SU-DHL-6 (cell line): ENCODE results near the gene PPP1R9B.
A peak's percentile ranks its signal among the peaks of the same experiment; 100 is the strongest.

ENCODE experiments used
- H2AFZ ChIP-seq: fragments of 200-600 bp; sonication (generic); 2 replicates; pipeline ENCODE4 v1.6.1; 2014; ENCODE audit warnings: low read depth, mild to moderate bottlenecking, moderate library complexity, mixed read lengths, antibody characterized with exemption, low read length; ENCODE audit not compliant: severe bottlenecking
- H3F3A ChIP-seq: fragments of 200-600 bp; shearing (Covaris generic); 2 replicates; pipeline ENCODE4 v1.6.0; 2016; ENCODE audit warnings: antibody characterized with exemption, mild to moderate bottlenecking; ENCODE audit not compliant: insufficient read depth
- H3K27ac ChIP-seq: fragments of 200-600 bp; sonication (generic); 2 replicates; pipeline ENCODE4 v1.5.1; 2016; ENCODE audit warnings: low read depth, mild to moderate bottlenecking, low read length, moderate library complexity, mixed read lengths
- H3K27me3 ChIP-seq: fragments of 200-600 bp; sonication (generic), shearing (Covaris generic); 2 replicates; pipeline ENCODE4 v1.6.0; 2014; ENCODE audit warnings: mild to moderate bottlenecking, low read length
- H3K36me3 ChIP-seq: fragments of 200-600 bp; sonication (generic); 2 replicates; pipeline ENCODE4 v1.6.1; 2014; ENCODE audit warnings: mild to moderate bottlenecking, low read length, mixed read lengths
- H3K4me2 ChIP-seq: fragments of 300-600, 200-600 bp; shearing (Covaris generic), sonication (generic); 2 replicates; pipeline ENCODE4 v1.6.0; 2014; ENCODE audit warnings: low read length, low read depth, mild to moderate bottlenecking; ENCODE audit not compliant: poor library complexity, severe bottlenecking
- H3K4me3 ChIP-seq: fragments of 200-600 bp; sonication (generic); 2 replicates; pipeline ENCODE4 v1.5.1; 2014; ENCODE audit warnings: antibody characterized with exemption, low read length, mild to moderate bottlenecking, mixed read lengths; ENCODE audit not compliant: insufficient read depth, poor library complexity, severe bottlenecking
- H3K79me2 ChIP-seq: fragments of 200-600 bp; sonication (generic); 2 replicates; pipeline ENCODE4 v1.6.1; 2014; ENCODE audit warnings: mild to moderate bottlenecking, low read length, moderate library complexity; ENCODE audit not compliant: insufficient read depth
- H3K9ac ChIP-seq: fragments of 200-600 bp; sonication (generic); 2 replicates; pipeline ENCODE4 v1.7.0; 2014; ENCODE audit warnings: mild to moderate bottlenecking, low read length
- H3K9me2 ChIP-seq: fragments of 200-600 bp; sonication (generic); replicated peaks from 2 replicates; pipeline ENCODE4 v1.6.1; 2014; ENCODE audit warnings: low read length; ENCODE audit not compliant: insufficient read depth
- H3K9me3 ChIP-seq: fragments of 200-600 bp; sonication (generic); 2 replicates; pipeline ENCODE4 v1.6.1; 2014; ENCODE audit warnings: low read length, mixed read lengths; ENCODE audit not compliant: insufficient read depth
- H4K20me1 ChIP-seq: fragments of 200-600 bp; sonication (generic); 2 replicates; pipeline ENCODE4 v1.6.1; 2014; ENCODE audit warnings: low read depth, mild to moderate bottlenecking, antibody characterized with exemption, low read length, moderate library complexity, mixed read lengths
- CTCF ChIP-seq: fragments of 200-600 bp; sonication (generic); IDR thresholded peaks from one replicate; pipeline ENCODE4 v1.5.1; 2017; ENCODE audit warnings: antibody characterized with exemption, mild to moderate bottlenecking, low read length, moderate library complexity; ENCODE audit not compliant: insufficient read depth, poor library complexity, severe bottlenecking
- EZH2phosphoT487 ChIP-seq: fragments of 200-600 bp; sonication (generic), shearing (Covaris generic); conservative IDR thresholded peaks from 2 replicates; pipeline ENCODE4 v1.6.1; 2018; ENCODE audit warnings: mild to moderate bottlenecking, antibody characterized with exemption, low read length, moderate library complexity, mixed read lengths

The PPP1R9B gene

GRCh38 chr17:50161023-50161910 lies 10.8 kb upstream of the PPP1R9B start:
- H3F3A ChIP-seq, result no peaks in the 10 kb centered on the region
- H2AFZ ChIP-seq, result peak overlapping the region; percentile 86
- no peaks in the 10 kb centered on the region for H3K79me2 ChIP-seq
- peak overlapping the region; percentile 66 for H3K4me2 ChIP-seq
- H3K4me3 ChIP-seq, result peak overlapping the region; percentile 47
- H3K9ac ChIP-seq, result peak overlapping the region; percentile 57
- no peaks in the 10 kb centered on the region for H4K20me1 ChIP-seq
- no peaks in the 10 kb centered on the region for H3K9me2 ChIP-seq
- H3K27ac ChIP-seq, result no peak overlapping the region
- no peaks in the 10 kb centered on the region for H3K9me3 ChIP-seq
- H3K36me3 ChIP-seq, result no peaks in the 10 kb centered on the region
- TF ChIP-seq CTCF (peak; percentile 84), EZH2phosphoT487 (no peak)
- H3K27me3 ChIP-seq, result no peaks in the 10 kb centered on the region

- H3K9me2 ChIP-seq, result no peaks in the 10 kb centered on the region
- no peaks in the 10 kb centered on the region for H3K36me3 ChIP-seq
- no peaks in the 10 kb centered on the region for H4K20me1 ChIP-seq
- TF ChIP-seq EZH2phosphoT487 (no peak), CTCF (no peak)
- H3K27ac ChIP-seq, result no peak overlapping the region
- no peak overlapping the region for H2AFZ ChIP-seq
- no peaks in the 10 kb centered on the region; the same call in 1 of the 2 replicates for H3F3A ChIP-seq
- no peak overlapping the region for H3K9ac ChIP-seq
- H3K9me3 ChIP-seq, result no peaks in the 10 kb centered on the region
- no peak overlapping the region for H3K4me3 ChIP-seq
- no peaks in the 10 kb centered on the region for H3K79me2 ChIP-seq
- no peak overlapping the region for H3K4me2 ChIP-seq
- H3K27me3 ChIP-seq, result no peaks in the 10 kb centered on the region
Measured at GRCh38 chr17:50157891-50158290, 7.4 kb upstream of the PPP1R9B start.

GRCh38 chr17:50155115-50155819 lies 4.8 kb upstream of the PPP1R9B start:
- no peaks in the 10 kb centered on the region for H3K27me3 ChIP-seq
- no peak overlapping the region for H3K27ac ChIP-seq
- H3K9ac ChIP-seq, result no peak overlapping the region
- no peaks in the 10 kb centered on the region for H3K36me3 ChIP-seq
- H2AFZ ChIP-seq, result no peak overlapping the region
- H3F3A ChIP-seq, result peaks cover 9% of the 10 kb centered on the region; the same call in 1 of the 2 replicates
- no peak overlapping the region for H3K4me2 ChIP-seq
- TF ChIP-seq CTCF (no peak), EZH2phosphoT487 (no peak)
- H4K20me1 ChIP-seq, result no peaks in the 10 kb centered on the region
- peaks cover 5% of the 10 kb centered on the region; the same call in 1 of the 2 replicates for H3K79me2 ChIP-seq
- H3K9me3 ChIP-seq, result no peaks in the 10 kb centered on the region
- no peak overlapping the region for H3K4me3 ChIP-seq
- H3K9me2 ChIP-seq, result no peaks in the 10 kb centered on the region
